GM12865 (cell line): ENCODE measurements around the gene SDC3.
A peak's percentile ranks its signal among the peaks of the same experiment; 100 is the strongest.

ENCODE experiments used
- DNase-seq: peaks from one replicate; pipeline ENCODE4 v3.0.0; 2010; ENCODE audit warnings: low read depth
- H3K4me3 ChIP-seq: 2 replicates; pipeline ENCODE4 v1.5.1; 2011; ENCODE audit warnings: mild to moderate bottlenecking, low read depth, low read length, control low read depth
- CTCF ChIP-seq: IDR thresholded peaks from 2 replicates; pipeline ENCODE4 v1.5.1; 2011; ENCODE audit warnings: low read length, control low read depth, low read depth, inconsistent platforms; ENCODE audit not compliant: insufficient read depth; ENCODE audit errors: missing control alignments

Gene SDC3

GRCh38 chr1:30934613-30935012 is 26.1 kb upstream of the SDC3 start:
- H3K4me3 ChIP-seq, result no peak overlapping the region
- no peak for TF ChIP-seq CTCF
- DNase-seq, result no peak

- DNase-seq, result no peak
- TF ChIP-seq CTCF, result no peak
- no peak overlapping the region for H3K4me3 ChIP-seq
Observed at GRCh38 chr1:30933874-30934252, 25.3 kb upstream of the SDC3 start.

GRCh38 chr1:30930631-30931173 is 22.1 kb upstream of the SDC3 start:
- no peak overlapping the region for H3K4me3 ChIP-seq
- TF ChIP-seq CTCF, result no peak
- no peak for DNase-seq

- no peak overlapping the region for H3K4me3 ChIP-seq
- DNase-seq, result no peak
- TF ChIP-seq CTCF, result no peak
Observed at GRCh38 chr1:30929944-30930525, 21.5 kb upstream of the SDC3 start.

GRCh38 chr1:30929135-30929889 is 20.8 kb upstream of the SDC3 start:
- no peak overlapping the region for H3K4me3 ChIP-seq
- peak; percentile 52 for DNase-seq
- peak; percentile 72 for TF ChIP-seq CTCF

GRCh38 chr1:30928789-30929134 is 20.2 kb upstream of the SDC3 start:
- TF ChIP-seq CTCF, result no peak
- DNase-seq, result no peak
- H3K4me3 ChIP-seq, result no peak overlapping the region
